ENCODE data around the gene ZMAT3.
A peak's percentile ranks its signal among the peaks of the same experiment; 100 is the strongest.
"Not testable (repeated sequence)": the region's sequence is repeated elsewhere in the genome, so short reads cannot be mapped to it uniquely, and the experiment has no call there.

Gene ZMAT3

DNA sequence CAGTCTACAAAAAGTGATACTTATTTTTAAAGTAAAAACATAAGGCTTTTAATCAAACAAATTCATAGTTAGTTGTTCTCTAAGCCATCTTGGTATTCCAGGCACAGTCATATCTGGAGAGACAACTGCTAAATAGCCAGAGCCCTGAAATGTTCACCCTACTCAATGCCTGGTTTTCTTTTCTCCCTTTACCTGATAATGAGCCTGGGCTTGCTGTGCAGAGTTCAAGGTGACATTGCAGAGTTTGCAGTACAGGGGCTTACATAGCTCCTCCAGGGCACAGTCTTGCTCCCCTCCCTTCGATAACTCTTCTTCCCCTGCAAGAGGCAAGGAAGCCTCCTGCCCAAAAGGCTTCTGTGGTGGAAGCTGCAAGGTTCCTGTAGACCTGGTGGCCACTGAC, 4.3 kb downstream of the ZMAT3 start:
- no peak for FAIRE-seq
- TF ChIP-seq POLR2AphosphoS5 (IDR thresholded peaks at IDR 0.05; ENCODE audit: low read depth, low read length) (no peak), TAF1 (IDR thresholded peaks at IDR 0.05; ENCODE audit: borderline replicate concordance, low read depth, low read length) (no peak), POLR2A (IDR thresholded peaks at IDR 0.05; ENCODE audit: low read depth, low read length) (no peak)
- DNase-seq (ENCODE audit: insufficient read length): no peak

DNA sequence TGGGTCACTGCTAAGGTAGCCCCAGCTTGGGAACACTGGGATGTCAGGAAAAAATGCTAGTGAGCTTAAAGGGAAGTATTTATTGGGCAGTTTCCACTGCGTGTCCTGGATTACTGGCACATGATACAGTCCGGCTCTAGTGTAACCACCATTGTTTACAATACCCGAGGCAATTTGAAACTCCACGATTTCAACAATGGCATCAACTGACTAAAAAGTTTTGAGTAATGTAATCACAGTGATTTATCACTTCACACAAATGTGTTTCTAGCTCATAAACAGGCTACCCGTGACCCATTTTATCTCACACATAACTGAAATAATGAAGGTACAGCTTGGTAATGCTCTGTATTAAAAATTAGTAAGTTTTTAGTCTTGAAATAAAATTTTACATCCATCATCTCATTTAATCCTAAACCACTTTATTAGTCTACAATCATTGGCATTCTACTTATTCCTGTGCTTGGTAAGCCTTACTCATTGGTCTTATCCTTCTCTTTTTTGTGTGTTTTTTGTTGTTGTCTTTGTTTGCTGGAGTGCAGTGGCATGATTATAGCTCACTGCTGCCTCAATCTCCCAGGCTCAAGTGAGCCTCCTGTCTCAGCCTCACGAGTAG, 7.6 kb downstream of the ZMAT3 start:
- no peak for FAIRE-seq
- DNase-seq (ENCODE audit: insufficient read length): no peak
- TF ChIP-seq TAF1 (IDR thresholded peaks at IDR 0.05; ENCODE audit: borderline replicate concordance, low read depth, low read length) (no peak), POLR2AphosphoS5 (IDR thresholded peaks at IDR 0.05; ENCODE audit: low read depth, low read length) (no peak), POLR2A (IDR thresholded peaks at IDR 0.05; ENCODE audit: low read depth, low read length) (no peak)

DNA sequence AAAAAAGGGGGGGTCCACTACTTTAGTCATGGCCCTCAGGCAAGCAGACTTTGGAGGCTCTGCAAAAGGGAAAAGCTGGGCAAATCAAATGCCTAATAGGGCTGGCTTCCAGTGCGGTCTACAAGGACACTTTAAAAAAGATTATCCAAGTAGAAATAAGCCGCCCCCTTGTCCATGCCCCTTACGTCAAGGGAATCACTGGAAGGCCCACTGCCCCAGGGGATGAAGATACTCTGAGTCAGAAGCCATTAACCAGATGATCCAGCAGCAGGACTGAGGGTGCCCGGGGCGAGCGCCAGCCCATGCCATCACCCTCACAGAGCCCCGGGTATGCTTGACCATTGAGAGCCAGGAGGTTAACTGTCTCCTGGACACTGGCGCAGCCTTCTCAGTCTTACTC, 15.3 kb downstream of the ZMAT3 start:
- FAIRE-seq (no peak), DNase-seq (ENCODE audit: insufficient read length) (no peak)
- TF ChIP-seq POLR2AphosphoS5 (IDR thresholded peaks at IDR 0.05; ENCODE audit: low read depth, low read length): no peak
- TF ChIP-seq POLR2A (IDR thresholded peaks at IDR 0.05; ENCODE audit: low read depth, low read length): no peak
- TF ChIP-seq TAF1 (IDR thresholded peaks at IDR 0.05; ENCODE audit: borderline replicate concordance, low read depth, low read length): no peak

DNA sequence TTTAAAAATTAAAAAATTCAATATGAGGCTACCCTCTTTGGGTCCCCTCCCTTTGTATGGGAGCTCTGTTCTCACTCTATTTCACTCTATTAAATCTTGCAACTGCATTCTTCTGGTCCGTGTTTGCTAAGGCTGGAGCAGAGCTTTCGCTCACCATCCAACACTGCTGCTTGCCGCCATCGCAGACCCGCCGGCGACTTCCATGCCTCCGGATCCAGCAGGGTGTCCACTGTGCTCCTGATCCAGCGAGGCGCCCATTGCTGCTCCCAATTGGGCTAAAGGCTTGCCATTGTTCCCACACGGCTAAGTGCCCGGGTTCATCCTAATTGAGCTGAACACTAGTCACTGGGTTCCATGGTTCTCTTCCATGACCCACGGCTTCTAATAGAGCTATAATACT, 17.0 kb downstream of the ZMAT3 start:
- not testable (repeated sequence) for DNase-seq (ENCODE audit: insufficient read length); FAIRE-seq

DNA sequence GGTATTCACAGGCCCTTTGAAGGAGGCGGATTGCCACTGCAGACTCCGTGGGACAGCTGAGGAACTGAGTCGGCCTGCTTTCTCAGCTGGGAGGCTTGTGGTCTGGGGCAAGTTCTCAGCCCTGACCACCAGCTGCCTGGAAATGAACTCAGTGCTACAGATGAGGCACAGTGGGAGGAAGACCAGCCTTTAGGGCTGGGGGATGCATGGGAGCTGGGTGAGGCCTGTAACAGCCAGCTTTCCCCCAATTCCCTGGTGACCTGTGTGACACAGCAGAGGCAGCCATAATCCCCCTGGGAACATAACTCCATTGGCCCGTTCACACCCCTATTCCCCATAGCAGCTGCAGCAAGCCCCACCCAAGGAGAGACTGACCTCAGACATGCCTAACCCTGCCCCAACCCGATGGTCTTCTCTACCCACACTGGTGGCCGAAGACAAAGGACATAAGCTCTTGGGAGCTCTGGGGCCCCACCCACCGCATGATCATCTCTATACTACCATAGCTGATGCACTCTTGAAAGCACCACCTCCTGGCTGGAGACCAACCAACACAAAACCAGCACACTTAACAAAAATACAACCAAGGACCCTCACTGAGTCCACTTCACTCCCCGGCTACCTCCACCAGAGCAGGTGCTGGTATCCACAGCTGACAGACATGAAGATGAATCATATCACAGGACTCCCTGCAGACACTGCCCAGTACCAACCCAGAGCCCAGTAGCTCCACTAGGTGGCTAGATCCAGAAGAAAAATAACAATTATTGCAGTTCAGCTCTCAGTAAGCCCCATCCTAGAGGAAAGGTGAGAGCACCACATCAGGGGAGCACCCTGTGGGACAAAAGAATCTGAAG, 24.9 kb downstream of the ZMAT3 start:
- FAIRE-seq (peak; percentile 96), DNase-seq (ENCODE audit: insufficient read length) (no peak)
- TF ChIP-seq POLR2A (IDR thresholded peaks at IDR 0.05; ENCODE audit: low read depth, low read length): no peak; the same call in 1 of the 2 replicates
- no peak for TF ChIP-seq POLR2AphosphoS5 (IDR thresholded peaks at IDR 0.05; ENCODE audit: low read depth, low read length)
- TF ChIP-seq TAF1 (IDR thresholded peaks at IDR 0.05; ENCODE audit: borderline replicate concordance, low read depth, low read length): no peak

DNA sequence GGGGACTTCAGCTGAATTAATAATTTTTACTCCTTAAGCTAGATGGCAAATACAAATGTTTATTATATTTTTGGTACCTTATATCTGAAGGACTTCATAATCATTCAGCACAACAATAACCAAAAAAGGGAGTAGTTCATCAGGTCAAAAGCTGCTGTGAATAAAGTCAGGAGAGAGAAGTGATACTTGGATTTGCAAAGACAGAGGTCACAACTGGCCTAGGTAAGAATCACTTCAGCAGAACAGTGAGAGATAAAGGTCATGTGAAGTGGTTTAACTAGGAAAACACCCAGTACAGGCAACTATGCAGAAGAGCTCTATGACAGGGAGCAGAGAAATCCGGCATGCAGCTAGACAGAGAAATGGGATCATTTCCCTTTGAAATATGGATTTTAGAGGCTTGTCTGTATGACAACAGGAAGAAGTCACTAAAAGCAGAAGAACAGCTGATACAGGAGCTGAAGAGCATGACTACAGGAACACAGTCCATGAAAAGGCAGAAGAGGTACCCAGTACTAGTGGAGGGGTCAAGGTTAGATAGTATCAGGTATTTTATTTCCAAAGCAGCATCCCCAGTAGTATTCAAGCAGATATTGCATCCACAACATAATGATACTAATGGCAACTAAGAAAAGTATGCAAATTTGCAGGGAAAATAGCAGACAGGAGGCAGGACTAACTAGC, 25.7 kb downstream of the ZMAT3 start:
- FAIRE-seq (no peak), DNase-seq (ENCODE audit: insufficient read length) (no peak)
- TF ChIP-seq POLR2AphosphoS5 (IDR thresholded peaks at IDR 0.05; ENCODE audit: low read depth, low read length) (no peak), TAF1 (IDR thresholded peaks at IDR 0.05; ENCODE audit: borderline replicate concordance, low read depth, low read length) (no peak), POLR2A (IDR thresholded peaks at IDR 0.05; ENCODE audit: low read depth, low read length) (no peak)

DNA sequence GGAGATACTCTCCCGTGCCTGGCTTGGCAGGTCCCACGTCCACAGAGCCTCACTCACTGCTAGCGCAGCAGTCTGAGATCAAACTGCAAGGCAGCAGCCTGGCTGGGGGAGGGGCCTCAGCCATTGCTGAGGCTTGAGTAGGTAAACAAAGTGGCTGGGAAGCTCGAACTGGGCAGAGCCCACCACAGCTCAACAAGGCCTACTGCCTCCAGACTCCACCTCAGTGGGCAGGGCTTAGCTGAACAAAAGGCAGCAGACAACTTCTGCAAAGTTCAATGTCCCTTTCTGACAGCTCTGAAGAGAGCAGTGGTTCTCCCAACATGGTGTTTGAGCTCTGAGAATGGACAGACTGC, 32.7 kb downstream of the ZMAT3 start:
- FAIRE-seq; DNase-seq (ENCODE audit: insufficient read length): not testable (repeated sequence)

DNA sequence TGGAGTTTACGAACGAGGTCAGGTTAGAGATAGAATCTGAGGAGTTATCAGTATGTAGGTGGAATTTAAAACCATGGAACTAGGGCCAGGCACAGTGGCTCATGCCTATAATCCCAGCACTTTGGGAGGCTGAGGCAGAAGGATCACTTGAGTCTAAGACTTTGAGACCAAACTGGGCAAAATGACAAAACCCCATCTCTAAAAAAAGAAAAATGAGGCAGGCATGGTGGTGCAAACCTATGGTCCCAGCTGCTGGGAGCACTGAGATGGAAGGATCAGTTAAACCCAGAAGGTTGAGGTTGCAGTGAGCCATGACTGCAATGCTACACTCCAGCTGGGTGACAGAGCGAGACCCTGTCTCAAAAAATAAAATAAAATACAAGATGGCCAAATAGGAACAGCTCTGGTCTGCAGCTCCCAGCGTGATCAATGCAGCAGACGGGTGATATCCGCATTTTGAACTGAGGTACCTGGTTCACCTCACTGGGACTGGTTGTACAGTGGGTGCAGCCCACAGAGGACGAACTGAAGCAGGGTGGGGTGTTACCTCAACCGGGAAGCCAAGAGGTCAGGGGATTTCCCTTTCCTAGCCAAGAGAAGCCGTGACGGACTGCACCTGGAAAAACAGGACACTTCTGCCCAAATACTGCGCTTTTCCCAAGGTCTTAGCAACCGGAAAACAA, 33.3 kb downstream of the ZMAT3 start:
- no peak for TF ChIP-seq POLR2AphosphoS5 (IDR thresholded peaks at IDR 0.05; ENCODE audit: low read depth, low read length)
- TF ChIP-seq POLR2A (IDR thresholded peaks at IDR 0.05; ENCODE audit: low read depth, low read length): no peak
- no peak for TF ChIP-seq TAF1 (IDR thresholded peaks at IDR 0.05; ENCODE audit: borderline replicate concordance, low read depth, low read length)

DNA sequence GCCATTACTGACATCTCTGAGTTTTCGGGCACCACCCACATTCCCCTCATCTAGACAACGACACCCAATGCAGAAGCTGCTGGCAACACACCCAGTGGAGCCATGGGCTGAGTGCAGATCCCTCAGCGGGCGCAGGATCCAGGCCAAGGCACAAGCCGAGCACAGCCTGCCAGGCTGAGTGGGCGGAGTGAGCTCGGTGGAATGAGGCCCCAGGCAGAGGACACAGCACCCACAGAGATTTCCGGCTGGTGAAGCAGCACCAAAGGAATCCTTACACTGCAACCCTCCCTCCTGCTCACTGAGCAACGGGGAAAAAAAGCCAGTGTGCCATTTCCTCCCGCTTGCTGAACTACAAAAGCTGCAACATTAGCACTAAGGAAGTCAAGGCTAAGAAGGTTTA, 34.3 kb downstream of the ZMAT3 start:
- DNase-seq (ENCODE audit: insufficient read length): no peak
- TF ChIP-seq POLR2AphosphoS5 (IDR thresholded peaks at IDR 0.05; ENCODE audit: low read depth, low read length): no peak
- no peak for TF ChIP-seq POLR2A (IDR thresholded peaks at IDR 0.05; ENCODE audit: low read depth, low read length)
- TF ChIP-seq TAF1 (IDR thresholded peaks at IDR 0.05; ENCODE audit: borderline replicate concordance, low read depth, low read length): no peak
- FAIRE-seq: no peak

More for the DNA sequence above, 33.3 kb downstream of the ZMAT3 start:
- FAIRE-seq (no peak), DNase-seq (ENCODE audit: insufficient read length) (no peak)

DNA sequence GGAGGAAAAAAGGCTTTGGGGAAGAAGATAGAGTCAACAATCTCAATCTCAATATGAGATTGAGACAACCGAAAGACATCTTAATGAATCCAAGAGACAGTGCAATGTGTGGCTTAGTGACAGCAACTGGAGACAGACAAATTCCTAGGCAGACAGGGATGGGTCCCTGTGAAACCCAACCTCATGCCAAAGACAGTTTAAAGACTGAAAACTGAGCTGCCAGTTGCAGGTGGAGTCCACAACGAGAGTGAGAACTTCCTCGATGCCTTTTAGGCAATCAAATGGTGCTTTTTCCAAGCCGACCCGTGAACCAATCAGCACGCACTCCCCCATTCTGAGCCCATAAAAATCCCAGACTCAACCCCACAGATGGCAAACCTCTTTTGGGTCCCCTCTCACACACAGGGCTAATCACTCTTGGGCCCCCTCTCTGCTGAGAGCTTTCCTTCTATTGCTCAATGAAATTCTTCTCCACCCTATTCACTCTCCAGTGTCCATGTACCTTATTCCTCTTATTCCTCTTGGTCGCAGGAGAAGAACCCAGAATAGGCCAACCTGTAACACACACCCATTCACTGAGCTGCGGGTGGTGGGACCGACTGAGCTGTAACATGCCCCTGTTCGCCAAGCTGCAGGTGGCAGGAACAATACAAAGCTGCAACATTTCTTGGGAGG, 34.8 kb downstream of the ZMAT3 start:
- TF ChIP-seq POLR2AphosphoS5 (IDR thresholded peaks at IDR 0.05; ENCODE audit: low read depth, low read length) (no peak), TAF1 (IDR thresholded peaks at IDR 0.05; ENCODE audit: borderline replicate concordance, low read depth, low read length) (no peak), POLR2A (IDR thresholded peaks at IDR 0.05; ENCODE audit: low read depth, low read length) (no peak)
- FAIRE-seq (no peak), DNase-seq (ENCODE audit: insufficient read length) (no peak)

DNA sequence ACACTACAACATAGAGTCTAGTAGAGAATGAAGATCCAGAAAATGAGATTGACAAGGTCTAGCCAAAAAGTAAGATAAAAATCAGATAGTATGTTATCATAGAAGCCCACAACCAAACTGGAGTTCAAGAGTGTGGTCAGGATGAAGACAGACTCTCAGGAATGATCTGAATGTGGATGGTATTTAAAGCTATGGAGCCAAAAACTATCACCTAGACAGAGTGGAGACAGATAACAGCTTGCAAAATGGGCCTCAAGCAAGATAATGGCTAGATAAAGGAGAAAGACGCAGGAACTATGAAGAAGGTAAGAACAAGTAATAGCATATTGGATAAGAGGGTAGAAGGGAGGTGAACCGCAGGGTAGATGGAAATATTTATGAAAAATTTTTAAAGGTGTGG, 35.4 kb downstream of the ZMAT3 start:
- TF ChIP-seq TAF1 (IDR thresholded peaks at IDR 0.05; ENCODE audit: borderline replicate concordance, low read depth, low read length): no peak
- no peak for TF ChIP-seq POLR2A (IDR thresholded peaks at IDR 0.05; ENCODE audit: low read depth, low read length)
- no peak for TF ChIP-seq POLR2AphosphoS5 (IDR thresholded peaks at IDR 0.05; ENCODE audit: low read depth, low read length)
- DNase-seq (ENCODE audit: insufficient read length) (no peak), FAIRE-seq (no peak)
